Astrocyte (in vitro differentiated cells and primary cell): ENCODE data around the gene ARL4A. TPM values are rescaled to one million over a fixed set of nuclear protein-coding genes. Genes with fewer than 3 reads are reported as not detected.

Experiments
- DNase-seq: peaks from one replicate; pipeline ENCODE4 v3.0.0-alpha.2; 2010; ENCODE audit warnings: low read depth
- FAIRE-seq: peaks from 2 replicates; lab custom pipeline; 2011; peaks lifted over from hg19 to GRCh38; lab: Jason Lieb, UNC
- H2AFZ ChIP-seq: 2 replicates; pipeline ENCODE4 v1.6.0; 2012; ENCODE audit warnings: low read depth, low read length, inconsistent platforms
- H3K27ac ChIP-seq: 2 replicates; pipeline ENCODE4 v1.5.1; 2011; ENCODE audit warnings: low read depth, low read length, inconsistent platforms
- H3K27me3 ChIP-seq: 2 replicates; pipeline ENCODE4 v1.6.0; 2011; ENCODE audit warnings: low read length, inconsistent platforms; ENCODE audit not compliant: insufficient read depth
- H3K36me3 ChIP-seq: 2 replicates; pipeline ENCODE4 v1.5.1; 2011; ENCODE audit warnings: low read length, inconsistent platforms; ENCODE audit not compliant: insufficient read depth
- H3K4me1 ChIP-seq: 2 replicates; pipeline ENCODE4 v1.5.1; 2011; ENCODE audit warnings: low read length, inconsistent platforms; ENCODE audit not compliant: insufficient read depth
- H3K4me2 ChIP-seq: 2 replicates; pipeline ENCODE4 v1.6.0; 2012; ENCODE audit warnings: low read length, inconsistent platforms
- H3K4me3 ChIP-seq: 2 replicates; pipeline ENCODE4 v1.5.1; 2011; ENCODE audit warnings: low read depth, mild to moderate bottlenecking, low read length, inconsistent platforms; ENCODE audit not compliant: insufficient read depth
- H3K79me2 ChIP-seq: 2 replicates; pipeline ENCODE4 v1.6.0; 2012; ENCODE audit warnings: mild to moderate bottlenecking, low read length, inconsistent platforms; ENCODE audit not compliant: insufficient read depth
- H3K9ac ChIP-seq: 2 replicates; pipeline ENCODE4 v1.6.0; 2012; ENCODE audit warnings: mild to moderate bottlenecking, low read length, inconsistent platforms
- H3K9me3 ChIP-seq: 2 replicates; pipeline ENCODE4 v1.5.1; 2012; ENCODE audit warnings: low read depth, mild to moderate bottlenecking, low read length, inconsistent platforms; ENCODE audit not compliant: insufficient read depth
- H4K20me1 ChIP-seq: 2 replicates; pipeline ENCODE4 v1.6.0; 2012; ENCODE audit warnings: low read length, inconsistent platforms; ENCODE audit not compliant: insufficient read depth
- H3K27ac Mint-ChIP-seq: one replicate; pipeline ENCODE4 v1.8.0; 2021; ENCODE audit warnings: mild to moderate bottlenecking, mixed read lengths; ENCODE audit not compliant: unreplicated experiment
- H3K27me3 Mint-ChIP-seq: one replicate; pipeline ENCODE4 v1.8.0; 2021; ENCODE audit warnings: low read depth, mixed read lengths; ENCODE audit not compliant: unreplicated experiment
- H3K36me3 Mint-ChIP-seq: one replicate; pipeline ENCODE4 v1.8.0; 2021; ENCODE audit warnings: low read depth, mixed read lengths; ENCODE audit not compliant: unreplicated experiment
- H3K4me1 Mint-ChIP-seq: one replicate; pipeline ENCODE4 v1.8.0; 2021; ENCODE audit warnings: low read depth, mixed read lengths; ENCODE audit not compliant: unreplicated experiment
- H3K4me3 Mint-ChIP-seq: one replicate; pipeline ENCODE4 v1.8.0; 2021; ENCODE audit warnings: mild to moderate bottlenecking, moderate library complexity, mixed read lengths; ENCODE audit not compliant: unreplicated experiment
- H3K9me3 Mint-ChIP-seq: one replicate; pipeline ENCODE4 v1.8.0; 2021; ENCODE audit warnings: mild to moderate bottlenecking, mixed read lengths; ENCODE audit not compliant: unreplicated experiment
- CTCF ChIP-seq: IDR thresholded peaks from 2 replicates; pipeline ENCODE4 v1.5.1; 2011; ENCODE audit warnings: low read depth, mild to moderate bottlenecking, inconsistent platforms, low read length, moderate library complexity; ENCODE audit not compliant: insufficient read depth
- EZH2 ChIP-seq: IDR thresholded peaks from 2 replicates; pipeline ENCODE4 v1.6.1; 2012; ENCODE audit warnings: mild to moderate bottlenecking, low read length, inconsistent platforms; ENCODE audit not compliant: insufficient read depth
- total RNA-seq: library from RNA; stranded (reverse); gene quantifications from 2 replicates; pipeline ENCODE4 v1.2.1, GENCODE V29; 2021

ARL4A gene
- total RNA-seq, 1 donor from 2014 or later = 34.6 TPM

- H3K27me3 ChIP-seq = no peaks in the 10 kb centered on the region
- no peaks in the 10 kb centered on the region for H3K79me2 ChIP-seq
- no peak overlapping the region for H3K4me3 ChIP-seq
- no peak overlapping the region for H3K27ac Mint-ChIP-seq
- no peak for TF ChIP-seq EZH2
- no peak for TF ChIP-seq CTCF
- no peaks in the 10 kb centered on the region for H4K20me1 ChIP-seq
- no peaks in the 10 kb centered on the region for H3K9me3 ChIP-seq
- H3K4me1 Mint-ChIP-seq = peaks cover 13% of the 10 kb centered on the region
- no peak overlapping the region for H3K4me3 Mint-ChIP-seq
- H3K9ac ChIP-seq = no peak overlapping the region
- H3K4me1 ChIP-seq = no peaks in the 10 kb centered on the region
- H2AFZ ChIP-seq = no peak overlapping the region
- no peak for FAIRE-seq
- H3K9me3 Mint-ChIP-seq = peaks cover 9% of the 10 kb centered on the region
- no peak overlapping the region for H3K4me2 ChIP-seq
- no peak overlapping the region for H3K27ac ChIP-seq
- no peaks in the 10 kb centered on the region for H3K27me3 Mint-ChIP-seq
- no peaks in the 10 kb centered on the region for H3K36me3 ChIP-seq
- peaks cover 3% of the 10 kb centered on the region for H3K36me3 Mint-ChIP-seq
- DNase-seq = peak; percentile 38
These were observed 16.4 kb downstream of the ARL4A start for GRCh38 chr7:12703881-12704280.

DNA sequence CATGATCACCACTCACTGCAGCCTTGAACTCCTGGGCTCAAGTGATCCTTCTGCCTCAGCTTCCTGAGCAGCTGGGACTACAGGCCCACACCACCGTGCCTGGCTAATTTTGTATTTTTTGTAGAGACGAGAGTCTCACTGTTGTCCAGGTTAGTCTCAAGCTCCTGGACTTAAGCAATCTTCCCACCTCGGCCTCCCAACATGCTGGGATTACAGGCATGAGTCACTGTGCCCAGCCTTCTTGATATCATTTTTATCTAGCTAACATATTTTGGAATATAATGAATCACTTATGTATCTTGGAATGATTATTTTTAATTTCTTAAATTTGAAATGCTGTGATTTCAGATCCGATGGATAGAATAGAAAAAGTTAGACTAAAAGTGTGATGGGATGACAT, 18.4 kb downstream of the ARL4A start:
- DNase-seq (no peak), FAIRE-seq (no peak)
- H3K36me3 Mint-ChIP-seq = peaks cover 3% of the 10 kb centered on the region
- no peak overlapping the region for H3K4me3 Mint-ChIP-seq
- H3K27me3 Mint-ChIP-seq = no peaks in the 10 kb centered on the region
- H3K27ac ChIP-seq = no peak overlapping the region
- no peak overlapping the region for H2AFZ ChIP-seq
- no peaks in the 10 kb centered on the region for H3K36me3 ChIP-seq
- peaks cover 5% of the 10 kb centered on the region for H3K9me3 Mint-ChIP-seq
- H3K9ac ChIP-seq = no peak overlapping the region
- H4K20me1 ChIP-seq = no peaks in the 10 kb centered on the region
- H3K4me2 ChIP-seq = no peak overlapping the region
- H3K4me1 Mint-ChIP-seq = peaks cover 18% of the 10 kb centered on the region
- no peaks in the 10 kb centered on the region for H3K9me3 ChIP-seq
- H3K27me3 ChIP-seq = no peaks in the 10 kb centered on the region
- no peak overlapping the region for H3K4me3 ChIP-seq
- no peaks in the 10 kb centered on the region for H3K79me2 ChIP-seq
- H3K27ac Mint-ChIP-seq = no peak overlapping the region
- no peaks in the 10 kb centered on the region for H3K4me1 ChIP-seq
- TF ChIP-seq EZH2 (no peak), CTCF (no peak)

DNA sequence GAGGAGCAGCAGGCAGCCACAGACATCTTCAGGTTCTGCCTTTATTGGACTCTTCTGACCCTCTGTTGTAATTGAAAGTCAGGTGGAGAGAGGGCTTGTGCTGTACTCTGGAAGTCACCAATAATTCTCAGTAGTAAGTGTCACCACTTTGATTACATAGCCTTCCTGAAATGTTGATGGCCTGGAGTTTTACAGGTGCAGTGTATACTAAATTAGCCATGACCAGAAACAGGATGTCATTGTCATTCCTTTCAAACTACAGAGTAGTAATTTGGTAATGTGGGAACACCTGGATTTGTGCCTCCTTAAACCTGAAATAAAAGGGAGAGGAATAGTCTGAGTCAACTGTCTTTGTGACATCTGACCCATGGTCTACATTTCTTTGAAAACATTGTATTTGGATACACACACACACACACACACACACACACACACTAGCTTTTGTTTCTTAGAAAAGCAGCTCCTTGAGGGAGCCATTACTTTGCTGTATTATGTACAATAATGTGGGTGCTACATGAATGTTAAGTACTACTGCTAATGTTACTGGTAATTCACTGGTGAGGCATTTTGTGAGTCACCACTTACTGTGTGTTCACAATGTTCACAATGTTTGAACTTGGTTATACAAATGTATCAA, 19.6 kb downstream of the ARL4A start:
- H4K20me1 ChIP-seq = no peaks in the 10 kb centered on the region
- no peak for FAIRE-seq
- no peak overlapping the region for H3K4me3 ChIP-seq
- no peak overlapping the region for H3K4me3 Mint-ChIP-seq
- H3K27me3 ChIP-seq = no peaks in the 10 kb centered on the region
- no peaks in the 10 kb centered on the region for H3K79me2 ChIP-seq
- no peak overlapping the region for H3K27ac ChIP-seq
- H2AFZ ChIP-seq = no peak overlapping the region
- no peaks in the 10 kb centered on the region for H3K27me3 Mint-ChIP-seq
- H3K9me3 Mint-ChIP-seq = no peaks in the 10 kb centered on the region
- DNase-seq = peak; percentile 81
- no peaks in the 10 kb centered on the region for H3K9me3 ChIP-seq
- no peaks in the 10 kb centered on the region for H3K4me1 ChIP-seq
- no peak overlapping the region for H3K9ac ChIP-seq
- peak overlapping the region; percentile 51 for H3K27ac Mint-ChIP-seq
- no peak for TF ChIP-seq CTCF
- no peak for TF ChIP-seq EZH2
- peak overlapping the region; percentile 57 for H3K4me2 ChIP-seq
- H3K36me3 ChIP-seq = no peaks in the 10 kb centered on the region
- no peaks in the 10 kb centered on the region for H3K36me3 Mint-ChIP-seq
- H3K4me1 Mint-ChIP-seq = peaks cover 18% of the 10 kb centered on the region
